Activated CD4-positive, CD25-positive, alpha-beta regulatory T cell treated with anti-CD3 and anti-CD28 coated beads, Interleukin-2, amount 50 U/mL, for 16 hours (primary cell): Measurements from ENCODE around the gene VASN.
A peak's percentile ranks its signal among the peaks of the same experiment; 100 is the strongest.

ENCODE experiments used
- DNase-seq: peaks from one replicate; pipeline ENCODE4 v3.0.0-alpha.2; 2020; ENCODE audit warnings: low read depth, low spot score

Gene VASN

DNA sequence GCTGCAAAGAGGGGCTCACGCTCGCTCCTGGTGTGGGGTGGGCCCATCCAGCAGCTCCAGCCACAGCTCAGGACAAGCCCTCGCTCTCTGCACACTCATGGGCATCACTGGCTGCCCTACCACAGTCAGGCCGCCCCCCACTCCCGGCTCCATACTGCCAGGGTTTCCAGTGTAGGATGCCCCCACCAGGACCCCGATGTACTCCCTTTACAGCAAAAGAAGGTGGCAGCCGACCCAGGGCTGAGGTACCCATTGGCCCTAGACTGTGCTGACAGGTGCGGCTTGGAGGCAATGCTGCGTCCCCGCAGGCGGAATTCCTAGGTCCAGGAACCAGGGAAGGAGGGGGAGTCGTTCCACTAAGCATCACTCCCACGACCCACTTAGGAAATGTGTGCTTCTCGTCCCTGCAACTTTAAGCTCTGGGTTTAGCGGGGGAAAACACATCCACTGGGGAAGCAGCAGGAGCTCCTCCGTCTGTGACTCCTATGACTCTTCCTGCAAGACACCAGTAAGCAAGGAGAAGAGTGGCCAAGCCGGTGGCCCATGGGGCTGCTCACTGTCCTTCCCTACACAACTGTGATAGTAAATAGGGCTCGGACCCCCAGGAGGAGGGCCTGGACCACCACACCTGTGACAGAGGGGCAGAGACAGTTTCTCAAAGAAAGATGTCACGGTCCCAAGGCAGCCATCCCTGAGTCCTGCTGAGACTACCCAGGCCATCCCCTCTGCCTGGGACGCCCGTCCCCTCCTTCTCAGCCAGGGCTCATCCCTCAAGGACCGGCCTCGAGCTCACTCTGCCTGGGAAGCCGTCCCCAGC is 31.7 kb downstream of the VASN start:
- no peak for DNase-seq

DNA sequence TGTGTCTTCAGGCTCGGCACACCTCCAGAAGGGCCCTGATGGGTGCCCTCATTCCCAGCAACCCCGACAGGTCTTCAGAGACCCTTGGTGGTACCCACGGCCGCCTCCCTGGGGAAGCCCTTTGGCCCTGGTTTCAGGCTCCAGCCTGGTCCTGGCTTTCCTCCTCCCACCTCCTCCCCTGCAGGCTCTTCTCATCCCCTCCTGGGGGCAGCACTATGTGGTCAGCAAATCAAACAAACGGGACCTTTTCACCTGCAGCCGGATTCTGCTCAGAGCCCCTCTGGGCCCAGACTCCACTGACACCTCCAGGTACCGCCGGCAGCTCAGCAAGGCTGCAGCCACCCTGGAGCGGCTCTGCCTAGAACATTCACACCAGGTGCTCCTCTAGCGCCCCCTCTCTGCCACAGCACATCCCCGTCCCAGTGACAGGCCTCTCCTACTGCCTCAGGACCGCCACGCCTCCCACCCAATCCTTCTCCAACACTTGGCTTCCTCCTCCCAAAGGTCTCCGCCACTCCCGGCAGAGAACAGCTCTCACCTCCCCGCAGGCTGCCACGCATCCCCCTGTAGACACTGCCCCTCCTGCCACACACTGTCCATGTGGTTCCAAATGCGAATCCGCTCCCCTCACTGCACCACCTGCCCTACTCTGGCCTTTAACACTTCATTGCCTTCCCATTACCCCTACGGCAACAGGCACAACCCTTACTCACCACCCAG is 32.8 kb downstream of the VASN start:
- DNase-seq: no peak

GRCh38 chr16:4404967-4405696 is 33.5 kb downstream of the VASN start:
- no peak for DNase-seq

GRCh38 chr16:4407543-4408322 is 36.1 kb downstream of the VASN start:
- no peak for DNase-seq

DNA sequence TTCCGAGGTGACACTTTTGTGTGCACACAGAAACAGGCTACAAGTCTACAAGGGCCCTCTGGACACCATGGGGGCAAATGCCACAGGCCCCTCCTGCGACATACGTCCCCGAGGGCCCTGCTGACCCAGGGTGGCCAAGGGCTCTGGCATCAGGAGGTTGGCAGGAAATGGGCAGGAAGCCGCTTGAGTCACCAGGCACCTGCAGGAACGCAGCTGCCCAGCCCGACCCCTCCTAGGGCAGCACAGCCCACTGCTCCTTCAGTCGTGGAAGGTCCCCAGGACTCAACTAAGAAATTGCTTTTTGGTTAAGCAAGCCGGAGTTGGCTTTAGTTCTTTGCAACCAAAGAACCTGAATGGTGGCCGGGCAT is 36.7 kb downstream of the VASN start:
- DNase-seq: no peak

DNA sequence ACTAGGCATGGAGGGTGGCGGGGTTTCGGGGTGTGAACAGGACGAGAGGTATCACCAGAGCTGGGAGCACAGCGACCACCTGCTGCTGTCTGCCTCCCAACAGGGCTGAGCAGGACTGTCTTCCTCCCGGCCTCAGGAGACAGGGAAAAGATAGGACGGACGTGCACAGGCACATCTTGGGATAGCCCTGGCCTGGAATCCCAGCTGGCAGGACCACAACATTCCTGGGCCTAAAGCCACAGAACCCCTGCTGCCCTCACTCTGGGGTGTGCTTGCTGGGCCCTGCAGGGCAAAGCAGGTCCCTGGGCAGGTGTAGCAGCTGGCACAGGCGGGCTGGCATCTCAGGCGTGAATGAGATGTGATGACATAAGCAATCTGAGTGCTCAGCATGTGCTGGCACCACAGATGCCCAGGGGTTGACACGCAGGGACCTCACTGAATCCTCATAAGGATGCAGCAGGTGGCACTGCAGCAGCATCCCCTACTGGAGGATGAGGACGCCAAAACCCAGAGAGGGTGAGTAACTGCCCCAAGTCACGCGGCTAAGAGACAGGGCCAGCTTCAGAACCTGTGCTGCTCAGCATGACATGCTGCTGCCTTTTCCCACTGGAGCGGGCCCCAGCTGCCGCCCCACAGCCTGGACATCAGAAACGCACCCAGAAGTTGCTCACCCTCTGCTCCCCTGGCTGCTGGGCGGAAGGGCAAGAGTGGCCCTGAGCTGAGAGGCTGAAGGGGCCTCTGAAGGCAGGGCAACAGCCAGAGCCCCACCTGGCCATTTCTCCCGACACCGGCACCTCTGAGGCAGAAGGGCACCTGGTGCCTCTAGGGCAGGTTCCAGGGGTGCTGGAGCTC is 37.7 kb downstream of the VASN start:
- no peak for DNase-seq

DNA sequence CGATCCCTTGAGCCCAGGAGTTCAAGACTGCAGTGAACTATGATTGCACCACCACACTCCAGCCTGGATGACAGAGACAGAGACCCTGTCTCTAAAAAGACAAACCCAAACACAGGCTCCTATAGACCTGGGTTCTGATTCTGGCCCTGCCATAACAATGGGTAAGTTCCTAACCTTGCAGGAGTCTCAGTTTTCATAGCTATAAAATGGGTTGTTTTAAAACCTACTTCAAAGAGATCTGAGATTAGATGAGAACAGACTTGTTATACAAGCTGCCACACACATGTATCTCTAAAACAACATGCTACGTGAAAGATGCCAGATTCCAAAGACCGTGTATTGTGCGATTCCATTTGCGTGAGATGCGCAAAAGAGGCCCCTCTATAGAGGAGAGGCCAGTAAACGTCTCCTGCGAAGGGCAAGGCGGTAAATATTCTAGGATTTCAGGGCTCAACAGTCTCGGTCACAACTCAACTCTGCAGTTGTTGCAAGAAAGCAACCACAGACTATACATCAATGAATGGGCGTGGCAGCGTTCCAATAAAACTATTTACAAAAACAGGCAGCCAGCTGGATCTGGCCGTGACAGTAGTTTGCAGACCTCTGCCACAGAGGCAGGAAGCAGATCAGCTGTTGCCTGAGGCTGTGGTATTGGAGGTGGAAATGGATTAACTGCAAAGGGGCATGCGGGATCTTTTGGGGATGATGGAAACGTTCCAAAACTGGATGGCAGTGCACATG is 38.9 kb downstream of the VASN start:
- DNase-seq: no peak

GRCh38 chr16:4411684-4412083 is 40.0 kb downstream of the VASN start:
- no peak for DNase-seq

DNA sequence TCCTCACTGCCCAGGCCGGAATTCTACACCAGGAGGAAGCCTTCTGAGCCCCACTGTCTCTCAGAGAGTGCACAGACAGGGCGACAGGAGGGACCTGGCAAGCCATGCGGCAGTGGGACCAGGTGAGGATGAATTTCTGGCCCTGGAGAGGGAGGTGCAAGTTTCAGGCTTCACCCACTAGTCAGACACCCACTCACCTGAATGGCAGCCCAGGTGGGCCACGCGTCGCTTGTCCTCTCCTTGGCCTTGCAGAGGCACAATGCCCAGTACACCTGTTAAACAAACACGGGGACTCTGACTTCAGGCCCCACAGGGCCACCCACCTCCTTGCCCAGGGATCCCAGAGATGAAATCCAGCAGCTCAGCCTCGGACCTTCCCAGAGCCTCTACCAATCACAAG is 40.5 kb downstream of the VASN start:
- no peak for DNase-seq

GRCh38 chr16:4412854-4413253 is 41.2 kb downstream of the VASN start:
- DNase-seq: no peak

- peak; percentile 76 for DNase-seq
Measured at GRCh38 chr16:4414187-4414917, 42.7 kb downstream of the VASN start.

DNA sequence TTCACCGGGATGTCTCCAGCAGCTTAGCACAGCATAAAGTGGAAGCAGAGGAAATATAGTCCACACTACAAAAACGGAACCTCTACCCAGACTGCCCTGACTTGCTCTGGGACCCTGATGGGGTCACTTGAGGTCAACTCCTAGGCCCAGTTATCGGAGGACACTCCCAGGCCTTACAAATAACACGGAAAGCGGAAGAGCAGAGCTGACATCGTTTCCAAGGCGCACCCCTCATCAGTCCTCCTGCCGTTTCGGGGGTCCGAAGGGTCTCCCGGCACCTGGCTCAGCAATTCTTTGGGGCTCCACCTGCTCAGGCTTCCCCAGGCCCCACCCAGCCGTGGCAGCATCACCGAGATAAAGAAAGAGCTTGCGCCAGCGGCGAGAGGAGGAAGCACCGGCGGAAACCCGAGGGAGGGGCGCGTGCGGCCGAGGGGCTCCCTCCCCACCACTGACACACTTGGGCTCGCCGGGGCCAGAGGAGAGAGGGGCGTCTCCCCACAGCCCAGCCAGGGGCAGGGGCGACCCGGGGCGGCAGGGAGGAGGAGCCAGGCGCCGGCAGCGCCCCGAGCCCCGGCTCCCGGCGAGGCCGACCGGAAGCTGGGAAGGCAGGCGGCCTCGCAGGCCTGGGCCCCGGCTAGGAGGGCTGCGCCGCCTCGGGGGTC is 44.0 kb downstream of the VASN start:
- peak; percentile 24 for DNase-seq

DNA sequence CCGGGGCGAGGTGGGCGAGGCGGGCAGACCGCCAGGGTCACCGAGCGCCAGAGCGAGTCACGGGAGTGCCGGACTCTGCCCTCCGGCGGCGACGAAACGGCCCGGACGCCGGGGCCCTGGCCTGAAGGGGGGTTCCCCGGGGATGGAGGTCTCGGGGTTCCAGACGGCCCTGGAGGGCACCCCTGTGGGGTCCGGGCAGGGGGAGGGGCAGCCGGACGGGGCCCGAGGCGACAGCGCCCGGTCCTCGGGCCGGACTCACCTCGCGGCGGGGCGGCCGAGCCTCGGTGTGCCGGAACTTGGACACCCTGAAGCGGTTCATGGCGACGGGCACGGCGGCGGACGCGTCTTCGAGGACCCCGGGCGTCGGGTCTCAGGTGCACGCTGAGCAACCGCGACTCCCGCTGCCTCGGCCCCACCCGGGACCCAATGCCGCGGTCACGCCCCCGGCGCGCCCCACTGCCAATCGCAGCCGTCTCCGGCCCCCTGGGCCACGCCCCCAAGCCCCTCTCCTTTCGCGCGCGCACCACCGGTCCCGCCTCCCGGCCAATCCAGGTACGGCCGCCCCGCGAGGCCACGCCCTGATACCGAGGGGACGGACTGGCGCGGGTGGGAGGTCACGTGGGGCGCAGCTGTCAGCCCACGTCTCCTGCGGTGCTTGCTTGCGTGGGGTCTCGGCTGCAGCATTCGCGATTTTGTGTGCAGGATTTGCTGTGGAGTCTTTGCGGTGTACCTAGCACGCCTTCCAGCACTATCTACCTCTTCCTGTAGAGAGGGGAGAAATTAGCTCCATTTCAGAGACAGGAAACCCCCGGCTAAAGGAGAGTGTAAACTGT is 44.8 kb downstream of the VASN start, which contains the start of gene CORO7:
Gene CORO7 (minus strand): TSS at position 397 of the 833 bp plus-strand sequence. CDS start 78 bp downstream, at position 319.
- peak; percentile 97 for DNase-seq

DNA sequence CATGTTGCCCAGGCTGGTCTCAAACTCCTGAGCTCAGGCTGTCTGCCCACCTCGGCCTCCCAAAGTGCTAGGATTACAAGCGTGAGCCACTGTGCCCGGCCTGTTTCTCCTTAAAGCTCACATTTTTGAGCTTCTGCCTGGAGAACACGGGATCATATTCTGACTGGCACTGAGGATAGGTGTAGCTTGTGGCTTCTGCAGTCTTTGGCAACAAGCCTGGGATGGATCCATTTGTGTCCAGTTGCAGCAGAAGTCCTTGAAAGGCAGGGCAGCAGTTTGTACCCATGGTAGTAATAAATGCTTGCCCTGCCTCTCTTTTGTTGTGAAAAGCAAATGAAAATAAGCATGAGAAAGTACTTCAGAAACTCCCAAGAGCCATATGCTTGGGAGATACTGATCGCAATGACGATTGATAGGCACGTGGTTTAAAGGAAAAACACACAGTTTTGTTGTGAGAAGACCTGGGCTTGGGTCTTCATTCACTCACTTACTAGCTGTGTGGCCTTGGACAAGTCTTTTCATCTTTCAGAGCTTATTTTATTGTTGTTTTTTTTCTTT is 47.8 kb downstream of the VASN start:
- DNase-seq: no peak

- DNase-seq: no peak
Measured at GRCh38 chr16:4420505-4421105, 49.0 kb downstream of the VASN start.

DNA sequence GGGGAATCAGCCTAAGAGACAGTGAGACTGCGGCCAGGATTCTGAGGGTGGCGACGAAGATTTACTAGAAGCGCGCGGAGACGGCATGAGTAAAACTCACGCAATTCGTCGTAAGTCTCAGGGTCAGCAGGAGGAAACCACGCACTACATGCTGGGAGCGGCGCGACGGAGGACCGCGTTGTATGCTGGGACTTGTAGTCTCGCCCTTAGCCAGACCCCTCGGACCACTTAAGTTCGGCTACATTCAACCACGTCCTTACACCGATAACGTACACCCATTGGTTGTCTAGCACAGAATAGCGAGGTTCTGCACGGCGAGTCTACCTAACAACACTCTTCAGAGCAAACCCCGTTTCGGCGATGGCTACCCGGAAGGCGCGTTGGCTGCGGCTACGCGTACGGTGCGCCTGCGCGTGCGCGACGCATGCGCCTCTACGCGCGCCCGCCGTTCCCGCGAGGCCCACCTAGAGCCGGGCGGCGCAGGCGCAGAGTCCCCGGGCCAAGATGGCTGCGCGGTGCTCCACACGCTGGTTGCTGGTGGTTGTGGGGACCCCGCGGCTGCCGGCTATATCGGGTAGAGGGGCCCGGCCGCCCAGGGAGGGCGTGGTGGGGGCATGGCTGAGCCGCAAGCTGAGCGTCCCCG is 53.9 kb downstream of the VASN start, which contains the start of gene DNAJA3:
Gene DNAJA3 (plus strand): TSS at position 491 of the 643 bp plus-strand sequence. CDS start 14 bp downstream, at position 505.
- DNase-seq: peak; percentile 85
